NCI-H2029 (cell line): ENCODE data around the gene LOX.

Experiments used
- DNase-seq: peaks from one replicate; lab custom pipeline; 2025; lab: John Stamatoyannopoulos, UW

LOX gene, protein sequence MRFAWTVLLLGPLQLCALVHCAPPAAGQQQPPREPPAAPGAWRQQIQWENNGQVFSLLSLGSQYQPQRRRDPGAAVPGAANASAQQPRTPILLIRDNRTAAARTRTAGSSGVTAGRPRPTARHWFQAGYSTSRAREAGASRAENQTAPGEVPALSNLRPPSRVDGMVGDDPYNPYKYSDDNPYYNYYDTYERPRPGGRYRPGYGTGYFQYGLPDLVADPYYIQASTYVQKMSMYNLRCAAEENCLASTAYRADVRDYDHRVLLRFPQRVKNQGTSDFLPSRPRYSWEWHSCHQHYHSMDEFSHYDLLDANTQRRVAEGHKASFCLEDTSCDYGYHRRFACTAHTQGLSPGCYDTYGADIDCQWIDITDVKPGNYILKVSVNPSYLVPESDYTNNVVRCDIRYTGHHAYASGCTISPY

DNA sequence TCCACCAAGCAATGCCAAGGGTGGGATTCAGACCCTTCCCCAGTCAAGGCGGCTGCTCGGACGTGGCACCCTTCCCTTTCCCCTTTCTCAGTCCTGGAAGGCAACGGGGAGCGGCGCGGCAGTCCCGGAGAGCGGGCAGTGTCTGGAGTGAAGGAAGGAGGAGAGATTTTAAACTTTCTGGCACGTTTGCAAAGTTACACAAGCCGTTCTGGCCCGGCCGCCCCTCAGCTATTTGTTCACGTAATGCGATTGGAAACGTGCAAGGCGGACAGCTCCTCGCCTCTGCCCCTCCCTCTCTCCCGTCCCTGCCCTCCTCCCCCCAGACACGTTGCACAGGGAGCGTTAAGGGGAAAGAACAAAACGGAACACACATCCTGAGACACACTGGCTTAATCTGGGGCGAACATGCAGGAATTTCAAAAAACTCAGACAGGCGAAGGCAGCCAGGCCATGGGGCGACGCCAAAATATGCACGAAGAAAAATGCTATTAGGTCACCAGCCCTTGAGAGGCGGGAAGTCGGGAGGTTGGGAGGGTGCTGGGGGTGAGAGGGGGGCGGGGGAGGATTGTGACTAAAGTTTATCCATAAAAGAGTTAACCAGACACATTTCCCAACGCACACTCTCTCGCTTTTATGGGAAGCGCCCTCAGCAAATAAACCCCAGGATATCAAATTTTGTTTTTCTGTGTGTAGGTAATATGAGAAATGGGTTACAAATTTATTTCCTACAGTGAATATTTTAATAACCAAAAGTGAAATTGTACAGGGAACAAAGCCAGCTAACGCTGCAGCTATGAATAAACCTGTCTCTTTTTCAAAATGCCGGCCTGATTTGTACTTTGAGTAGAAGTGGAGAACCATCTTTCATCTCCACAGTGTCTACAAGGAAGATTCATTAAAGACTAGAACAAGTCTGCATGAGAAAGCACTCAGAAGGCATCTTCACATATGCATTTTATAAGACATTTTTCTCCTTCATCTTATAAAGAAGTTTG, at the start of gene LOX:
LOX (minus strand) TSS at position 144 of the 995 bp plus-strand sequence. CDS start 274 bp downstream, outside the sequence.
- no peak for DNase-seq

DNA sequence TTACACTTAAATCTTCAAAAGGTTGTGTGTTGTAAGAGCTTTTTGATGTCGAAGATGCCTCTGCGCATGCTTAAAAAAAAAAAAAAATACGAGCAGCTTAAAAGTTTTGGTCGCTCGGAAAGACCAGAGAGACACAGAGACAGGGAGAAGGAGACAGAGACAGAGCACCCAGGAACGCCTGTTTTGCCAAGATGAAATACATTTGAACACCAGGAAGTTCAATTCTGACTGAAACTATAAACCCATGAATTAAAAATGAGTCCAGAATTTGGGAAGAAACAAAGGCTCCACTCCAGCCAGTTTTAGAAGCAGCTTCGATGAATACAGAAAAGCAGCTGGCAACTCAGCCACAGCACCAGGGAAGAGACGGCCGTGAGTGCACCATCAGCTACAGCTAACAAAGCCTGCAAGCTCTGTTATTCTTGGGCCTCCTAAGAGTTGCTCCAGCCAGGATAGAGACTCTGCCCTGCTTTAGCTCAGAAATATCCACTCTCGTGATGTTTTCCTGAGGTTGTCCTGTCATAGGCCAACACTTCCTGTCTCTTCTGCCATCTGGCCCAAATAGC, 48.8 kb upstream of the LOX start:
- DNase-seq = no peak

DNA sequence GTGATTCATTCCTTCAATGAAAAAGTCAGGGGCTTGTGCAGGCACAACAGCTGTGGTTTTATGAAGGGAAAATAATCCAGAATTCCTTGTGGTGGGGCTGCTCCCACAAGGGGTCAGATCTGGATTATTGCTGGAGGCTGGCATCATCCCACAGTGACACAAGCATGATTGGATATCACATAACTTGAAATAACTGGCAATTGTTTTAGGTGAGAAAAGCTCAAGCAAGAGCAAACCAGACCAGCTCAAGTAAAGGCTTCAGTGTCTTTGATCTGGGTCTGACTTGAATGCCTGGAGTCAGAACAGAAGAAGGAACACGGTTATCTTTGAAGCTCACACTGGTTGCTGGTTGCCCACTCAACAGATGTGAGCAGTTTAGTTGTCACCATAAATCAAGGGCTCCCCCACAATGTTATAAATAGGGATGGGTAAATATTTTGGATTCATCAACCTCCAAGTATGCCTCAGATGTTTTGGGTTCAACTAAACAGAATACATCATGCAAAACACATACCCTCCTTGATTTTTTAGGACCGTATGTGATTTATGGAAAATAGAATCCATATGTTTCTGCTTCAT, 48.2 kb upstream of the LOX start:
- DNase-seq = no peak

DNA sequence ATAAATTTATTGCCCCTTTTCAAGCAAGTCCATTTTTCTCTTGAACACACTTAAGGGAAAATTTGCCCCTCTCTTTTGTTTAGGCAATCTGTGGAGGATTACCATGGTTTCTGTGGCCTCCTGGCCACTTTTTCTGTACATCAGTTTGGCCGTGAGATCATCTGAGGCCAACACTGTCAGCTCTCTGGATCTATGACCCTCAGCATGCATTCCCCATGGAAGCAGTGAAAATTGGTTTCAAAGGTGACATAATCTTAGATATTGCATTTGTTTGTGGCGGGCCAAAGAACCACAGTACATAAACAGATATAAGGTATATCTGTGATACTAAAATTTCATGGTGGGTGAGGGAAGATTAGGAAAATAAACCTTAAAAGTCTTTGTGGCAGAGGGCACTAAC, 46.7 kb upstream of the LOX start:
- no peak for DNase-seq

DNA sequence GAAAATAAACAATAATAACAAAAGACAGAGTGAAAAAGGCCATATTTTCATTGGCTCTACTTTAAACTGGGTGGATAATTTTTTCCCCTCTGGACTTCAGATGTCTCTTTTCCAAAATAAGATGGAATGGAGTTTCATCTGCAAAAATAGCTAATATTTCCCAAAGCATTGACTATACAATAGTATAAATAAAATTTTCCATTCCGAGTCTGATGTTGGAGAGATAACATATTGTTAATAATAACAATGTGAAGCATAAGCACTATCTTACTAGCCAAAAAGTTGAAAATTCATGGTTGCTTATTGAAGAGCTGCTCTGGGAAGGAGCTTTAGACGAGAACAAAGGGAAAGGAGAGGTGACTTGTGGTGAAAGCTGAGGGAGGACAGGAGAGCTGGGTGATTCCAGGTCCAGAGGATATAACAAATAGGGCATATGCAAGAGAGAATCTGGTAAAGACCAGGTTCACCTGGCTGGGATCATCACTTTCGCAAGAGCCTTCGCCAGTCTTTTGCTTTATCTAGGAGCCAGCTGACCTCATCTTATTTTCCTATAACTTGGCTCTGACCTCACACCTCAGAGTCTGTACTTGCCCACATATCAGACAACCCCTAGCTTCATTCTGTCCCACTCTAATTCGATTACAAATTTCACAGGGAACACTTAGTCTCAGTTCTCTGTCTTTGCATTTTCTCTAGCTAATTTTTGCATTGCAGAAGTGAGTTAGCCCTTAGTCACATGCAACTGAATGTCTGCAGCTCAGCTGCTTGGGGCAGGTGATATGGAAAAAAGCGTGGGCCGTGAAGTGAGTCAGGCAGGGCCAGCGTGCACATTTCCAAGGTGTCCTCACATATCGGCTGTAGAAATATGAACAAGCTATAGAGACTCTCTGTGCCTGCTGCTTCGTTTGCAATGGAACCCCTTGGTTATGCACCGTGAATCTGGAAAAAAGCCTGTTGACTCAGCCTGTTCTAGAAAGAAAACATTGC, 43.7 kb upstream of the LOX start:
- DNase-seq = no peak

DNA sequence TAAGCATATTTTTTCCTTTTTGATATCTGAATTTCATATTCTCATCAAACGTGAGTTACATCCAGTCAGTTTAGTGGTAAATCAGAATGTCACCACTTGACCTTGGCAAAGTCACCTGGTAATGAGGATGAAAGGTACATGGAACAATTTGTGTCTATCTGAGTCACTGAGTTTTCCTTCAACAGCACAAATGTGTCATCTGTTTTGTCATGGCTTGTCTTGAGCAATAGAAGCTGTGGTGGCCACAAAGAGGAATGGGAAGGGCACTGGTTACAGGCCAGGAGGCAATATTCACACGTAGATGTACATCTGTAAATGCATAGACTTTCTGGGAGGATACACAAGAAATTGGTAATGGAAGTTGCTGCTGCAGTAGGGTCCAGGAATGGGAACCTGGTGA, 42.9 kb upstream of the LOX start:
- DNase-seq = no peak

DNA sequence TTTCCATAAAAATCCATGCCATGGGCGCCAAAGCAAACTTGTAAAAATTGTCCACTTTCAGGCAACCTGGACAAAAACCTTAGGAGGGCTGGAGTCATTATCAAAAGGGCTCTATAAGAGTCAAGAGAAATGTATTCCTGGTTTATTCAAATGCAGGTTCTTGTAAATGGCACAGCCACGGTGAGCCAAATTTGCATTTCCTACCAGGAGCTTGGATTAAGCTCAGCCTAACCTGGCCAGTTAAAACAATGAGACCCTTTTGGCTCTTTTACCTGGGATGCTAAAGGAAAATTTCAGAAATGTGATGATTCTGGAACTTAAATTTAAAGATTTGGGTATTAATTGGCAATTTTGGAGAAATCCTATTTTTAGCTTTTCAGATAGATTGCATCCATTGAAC, 42.4 kb upstream of the LOX start:
- DNase-seq = no peak

DNA sequence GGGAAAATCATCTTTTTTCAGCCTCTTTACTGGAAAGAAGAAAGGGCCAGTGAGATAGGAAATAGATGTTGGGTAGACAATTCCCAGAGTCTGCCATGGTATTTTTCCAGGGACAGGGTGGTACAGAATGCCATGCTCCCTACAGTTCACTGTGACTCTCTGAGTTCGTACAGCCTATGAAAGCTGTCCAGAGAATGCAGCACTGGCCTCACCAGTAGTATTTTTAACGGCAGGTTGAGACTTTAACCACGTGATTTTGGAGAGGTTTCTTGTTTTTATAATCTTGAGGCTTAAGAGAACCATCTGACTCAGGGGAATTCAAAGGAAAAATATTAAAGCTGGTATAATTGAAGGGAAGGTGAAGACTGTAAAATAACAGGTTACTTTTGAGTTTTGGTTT, 41.1 kb upstream of the LOX start:
- DNase-seq = no peak

DNA sequence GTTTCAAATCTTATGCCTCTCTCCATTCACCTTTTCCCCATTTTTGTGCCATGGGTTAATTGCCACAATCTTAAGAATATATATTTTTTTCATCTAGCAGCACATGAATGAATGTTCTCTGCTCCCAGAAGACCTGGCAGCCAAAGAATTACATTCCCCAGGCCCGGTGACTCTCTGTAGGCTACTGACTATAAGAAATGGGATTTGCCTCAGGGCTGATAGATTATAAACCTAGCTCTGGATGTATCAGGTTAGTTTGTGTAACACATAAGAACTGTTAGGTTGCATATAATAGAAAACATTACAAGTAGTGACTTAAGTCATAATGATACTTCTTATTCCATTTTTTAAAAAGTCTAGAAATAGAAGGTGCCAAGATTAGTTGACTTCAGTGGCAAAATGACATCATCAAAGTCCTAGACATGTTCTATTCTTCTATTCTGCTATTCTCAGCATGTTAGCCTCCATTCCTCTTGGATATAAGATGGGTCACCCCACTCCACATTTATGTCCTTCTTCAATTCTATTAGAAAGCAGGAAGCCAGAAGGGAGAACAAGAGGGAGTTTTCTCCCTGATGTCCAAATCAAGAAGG, 40.4 kb upstream of the LOX start:
- DNase-seq = no peak

DNA sequence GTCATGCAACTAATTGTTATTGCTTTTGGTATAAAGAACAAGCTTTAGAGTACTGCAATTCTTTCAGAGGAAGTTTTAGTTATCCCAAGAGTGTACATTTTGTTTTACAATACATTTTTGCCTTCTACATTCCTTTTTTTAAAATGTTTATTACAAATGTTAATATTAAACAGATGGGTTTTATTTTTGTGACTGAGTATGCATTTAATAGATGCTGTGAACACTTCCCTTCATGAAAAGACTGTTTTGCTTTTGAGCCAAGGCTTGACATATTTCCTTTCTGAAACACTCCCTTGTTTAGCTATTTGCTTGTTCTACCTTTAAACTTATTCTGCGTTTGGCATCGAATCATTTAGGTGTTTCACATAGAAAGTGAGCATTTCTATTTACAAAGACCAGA, 36.4 kb upstream of the LOX start:
- DNase-seq = no peak

DNA sequence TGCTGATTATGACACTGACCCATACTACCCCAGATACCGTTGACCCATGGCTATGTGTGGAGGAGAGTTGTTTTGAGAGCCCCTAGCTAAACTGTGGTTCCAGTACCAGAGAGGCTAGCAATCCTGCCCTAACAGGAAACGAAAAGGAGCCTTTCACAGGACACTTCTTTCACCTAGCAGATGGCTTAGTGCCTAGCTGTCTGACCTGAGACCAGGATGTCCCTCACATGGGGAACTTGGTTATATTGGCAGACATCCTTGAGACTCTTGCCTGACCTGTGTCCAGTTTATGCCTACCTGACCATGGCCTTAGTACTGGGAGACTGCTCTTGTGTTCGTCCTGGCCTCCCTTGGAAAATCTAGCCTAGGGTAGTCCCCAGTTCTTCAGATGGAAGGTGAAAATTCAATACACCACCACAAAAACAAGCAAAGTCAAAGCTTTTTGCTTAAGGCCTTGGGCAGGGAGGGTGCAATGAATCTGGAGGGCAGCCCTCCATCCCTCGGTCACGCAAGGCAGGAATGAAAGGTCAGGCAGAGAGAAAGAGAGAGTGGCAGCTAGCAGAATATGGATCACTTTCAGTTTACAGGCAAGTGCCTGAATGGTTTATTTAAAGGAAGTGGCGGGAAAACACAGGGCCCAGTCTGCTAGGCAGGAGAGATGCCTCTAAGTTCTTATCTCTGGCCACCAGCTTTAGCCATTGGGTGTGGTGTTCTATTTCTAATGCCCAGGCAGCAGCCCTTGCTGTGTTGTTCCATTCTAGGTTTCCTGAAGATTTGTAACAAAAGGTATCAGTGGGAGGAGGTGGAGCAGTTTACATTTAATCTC, 34.9 kb upstream of the LOX start:
- no peak for DNase-seq

DNA sequence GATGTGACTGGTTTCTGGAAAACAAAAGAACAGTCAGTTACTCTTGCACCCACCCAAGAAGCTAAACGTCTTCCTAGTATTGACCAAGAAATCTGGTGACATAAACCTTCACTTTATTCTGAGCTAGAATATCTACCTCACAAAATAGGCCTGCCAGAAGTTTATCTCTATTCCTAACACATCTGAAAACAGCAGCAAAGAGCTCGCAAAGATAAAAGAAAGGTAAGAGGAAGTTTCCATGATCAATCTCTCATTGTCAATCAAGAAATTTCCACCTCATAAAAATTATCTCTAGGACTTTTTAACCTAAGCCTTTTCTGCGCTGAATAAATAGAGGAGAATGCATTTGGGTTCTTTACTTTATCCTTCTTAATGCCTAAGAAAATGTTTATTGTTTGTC, 34.0 kb upstream of the LOX start:
- DNase-seq = no peak

DNA sequence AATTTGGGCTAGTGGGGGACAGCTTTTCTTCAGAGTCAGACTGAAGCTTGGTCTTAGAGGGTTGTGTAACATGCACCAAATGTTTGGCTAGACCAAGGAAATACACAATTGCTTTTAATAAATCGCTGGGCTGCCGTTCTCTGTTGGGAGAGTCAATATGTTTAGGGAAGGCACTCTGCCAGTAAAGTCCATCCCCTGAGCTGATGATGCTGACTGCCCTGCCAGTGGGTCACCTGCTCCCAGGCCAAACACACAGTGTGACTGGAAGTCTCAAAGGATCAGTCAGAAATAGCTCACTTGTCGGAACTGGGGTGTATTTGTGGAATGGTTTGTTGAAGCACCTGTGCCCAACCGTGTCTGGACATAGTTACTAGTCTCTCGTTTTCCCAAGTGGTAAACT, 33.4 kb upstream of the LOX start:
- no peak for DNase-seq

DNA sequence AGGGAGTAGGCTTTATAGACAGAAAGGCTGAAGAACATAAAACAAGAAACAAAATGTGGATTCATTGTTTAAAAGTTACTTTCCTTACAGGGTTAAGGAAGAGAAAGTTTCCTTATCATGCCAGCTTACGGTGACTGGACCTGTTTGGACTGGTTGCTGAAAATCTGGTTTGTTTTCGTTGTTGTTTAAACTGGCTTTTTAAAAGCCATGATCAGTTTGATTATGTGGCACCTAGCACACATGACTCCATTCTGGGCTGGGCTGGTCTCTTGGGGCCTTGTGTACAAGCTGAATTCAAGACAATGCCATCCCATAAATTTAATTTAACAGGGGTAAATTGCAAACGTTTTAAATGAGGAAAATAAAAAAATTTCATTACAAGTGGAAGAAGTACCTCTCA, 32.9 kb upstream of the LOX start:
- DNase-seq = no peak

DNA sequence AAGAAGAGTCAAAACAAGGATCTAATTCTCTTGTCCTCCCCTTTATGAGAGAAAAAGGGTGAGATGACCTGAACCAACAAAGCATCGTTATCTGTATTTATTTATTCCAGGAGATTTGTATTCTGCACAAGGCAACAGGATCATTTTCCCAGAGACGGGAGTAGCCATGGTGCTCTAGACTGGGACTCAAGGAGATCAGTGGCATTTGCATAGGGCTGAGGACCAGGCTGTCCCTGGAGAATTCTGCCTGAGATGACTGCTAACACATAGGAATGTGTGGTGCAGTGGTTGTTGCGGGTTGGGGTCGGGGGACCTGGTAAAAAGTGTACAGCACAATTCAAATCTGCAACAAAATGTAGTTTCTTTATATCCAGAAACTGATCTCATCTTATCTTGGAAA, 29.0 kb upstream of the LOX start:
- no peak for DNase-seq

DNA sequence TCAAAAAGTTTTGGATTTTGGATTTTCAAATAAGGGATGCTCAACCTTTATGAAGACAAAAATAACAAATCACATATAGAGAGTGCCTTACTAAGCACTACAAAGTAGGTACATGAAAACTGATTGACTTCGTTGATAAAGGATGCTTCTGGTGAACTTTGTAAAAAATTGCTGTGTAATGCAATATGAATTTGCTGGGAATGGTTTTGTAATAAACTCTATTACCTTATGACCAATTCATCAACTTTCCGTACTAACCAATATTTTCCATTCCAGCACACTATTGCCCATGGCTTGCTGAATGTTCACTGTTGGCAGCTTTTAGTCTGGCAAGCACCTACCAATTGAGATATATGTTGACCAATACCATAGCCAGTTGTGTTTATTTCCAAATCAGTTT, 27.9 kb upstream of the LOX start:
- no peak for DNase-seq

DNA sequence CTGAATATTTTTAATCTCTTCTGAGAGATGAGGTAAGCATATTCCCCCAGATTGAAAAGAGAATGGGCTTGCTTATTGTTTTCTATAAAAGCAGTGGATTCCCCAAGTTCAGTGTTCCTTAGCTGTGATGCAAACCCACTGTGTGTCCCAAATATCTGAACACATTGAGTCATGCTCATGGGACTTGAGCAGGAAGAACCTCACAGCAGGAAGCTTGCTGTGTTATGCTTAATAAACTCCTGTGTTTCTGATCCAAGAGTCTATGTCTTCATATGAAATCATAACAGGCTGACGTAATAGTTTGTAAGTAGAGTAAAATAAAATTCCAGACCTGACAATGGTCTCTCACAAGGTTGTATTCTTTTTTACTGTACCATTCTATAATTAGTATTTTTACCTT, 24.8 kb upstream of the LOX start:
- DNase-seq = no peak

DNA sequence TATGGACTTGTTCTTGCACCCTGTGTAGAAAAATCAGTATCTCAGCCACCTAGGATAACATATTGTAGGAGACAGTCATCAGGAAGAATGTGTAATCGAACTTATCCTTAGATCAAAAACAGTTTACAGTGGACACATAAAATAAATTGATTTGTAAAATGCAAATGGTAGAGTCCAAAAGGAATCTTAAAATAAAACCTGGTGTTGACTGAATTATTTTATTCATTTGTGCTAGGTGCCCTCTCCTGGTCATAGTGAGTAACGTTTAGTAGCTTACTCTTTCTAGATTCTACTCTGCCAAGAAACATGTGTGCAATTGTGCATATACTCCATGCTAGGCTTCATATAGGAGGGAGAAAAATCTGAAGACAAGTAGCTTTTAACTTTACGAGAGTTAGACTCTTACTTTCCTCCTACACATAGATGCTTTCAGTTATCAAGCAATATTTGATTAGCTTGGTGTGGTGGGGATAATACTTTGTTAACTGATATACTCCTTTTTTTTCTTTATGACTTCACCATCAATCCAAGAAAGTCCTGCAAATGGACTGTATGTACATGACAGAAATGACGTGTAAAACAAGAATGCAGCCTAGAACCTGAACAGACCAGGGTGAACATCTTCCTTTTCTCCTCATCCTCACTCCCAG, 23.7 kb upstream of the LOX start:
- no peak for DNase-seq

DNA sequence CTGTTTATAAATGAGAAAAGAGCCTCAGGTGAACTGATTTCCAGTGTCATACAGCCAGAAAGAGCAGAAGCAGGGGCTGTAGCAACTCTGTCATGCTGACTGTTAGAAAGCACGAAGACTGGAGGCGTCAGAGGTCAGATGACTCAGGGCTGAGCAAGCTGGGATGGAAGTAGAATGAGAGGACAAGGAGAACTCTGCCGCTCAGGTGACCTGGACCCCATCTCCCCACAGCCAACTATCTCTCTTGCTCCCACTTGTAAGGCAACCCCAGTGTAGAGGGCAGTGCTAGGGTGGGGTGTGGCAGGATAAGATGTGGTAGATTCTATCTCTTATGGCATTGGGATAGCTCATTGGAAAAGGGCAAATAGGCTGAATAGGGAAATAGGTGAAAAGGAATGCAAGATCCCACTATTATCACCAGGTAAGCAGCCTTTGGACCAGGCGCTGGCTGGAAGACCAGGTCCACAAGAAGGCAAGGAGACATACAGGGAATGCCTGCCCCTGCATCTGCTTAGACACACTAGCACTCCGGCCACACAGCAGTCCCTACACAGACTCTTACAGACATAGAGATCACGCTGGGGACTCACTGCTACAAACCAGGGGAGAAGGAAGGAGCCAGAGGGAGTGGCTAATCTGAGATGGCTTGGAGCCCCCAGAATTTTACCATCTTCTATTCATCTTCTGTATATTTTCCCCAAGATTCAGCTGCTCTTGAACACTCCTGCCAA, 21.2 kb upstream of the LOX start:
- DNase-seq = no peak
